ENCODE results near the gene CDH13.

- TF ChIP-seq CTCF (IDR thresholded peaks at IDR 0.05), result no peak
- no peak for TF ChIP-seq ZFX (IDR thresholded peaks at IDR 0.05; ENCODE audit: borderline replicate concordance)
These were observed 3.5 kb upstream of the CDH13 start for GRCh38 chr16:82623241-82623640.
